Nucleus accumbens (tissue), 56 donors: ENCODE results near the gene TBC1D19.
"Not testable (repeated sequence)": the region's sequence is repeated elsewhere in the genome, so short reads cannot be mapped to it uniquely, and the experiment has no call there.

Source experiments
- DNase-seq, 56 donors: peaks; one replicate each; lab custom pipeline; 2025; lab: John Stamatoyannopoulos, UW

Gene TBC1D19

GRCh38 chr4:26670903-26671537 is 87.1 kb downstream of the TBC1D19 start:
- no peak for DNase-seq

DNA sequence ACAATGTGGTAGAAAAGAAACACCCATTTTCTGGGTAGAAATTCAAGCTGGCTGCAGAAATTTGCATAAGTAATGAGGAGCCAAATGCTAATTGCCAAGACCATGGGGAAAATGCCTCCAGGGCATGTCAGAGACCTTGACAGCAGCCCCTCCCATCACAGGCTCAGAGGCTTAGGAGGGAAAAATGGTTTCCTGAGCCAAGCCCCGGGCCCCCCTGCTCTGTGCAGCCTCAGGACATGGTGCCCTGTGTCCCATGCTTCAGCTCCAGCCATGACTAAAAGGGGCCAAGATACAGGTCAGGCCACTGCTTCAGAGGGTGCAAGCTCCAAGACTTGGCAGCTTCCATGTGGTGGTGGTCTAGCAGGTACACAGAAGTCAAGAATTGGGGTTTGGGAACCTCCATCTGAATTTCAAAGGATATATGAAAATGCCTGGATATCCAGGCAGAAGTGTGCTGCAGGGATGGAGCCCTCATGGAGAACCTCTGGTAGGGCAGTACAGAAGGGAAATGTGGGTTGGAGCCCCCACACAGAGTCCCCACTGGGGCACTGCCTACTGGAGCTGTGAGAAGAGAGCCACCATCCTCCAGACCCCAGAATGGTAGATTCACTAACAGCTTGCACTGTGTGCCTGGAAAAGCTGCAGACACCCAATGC is 95.3 kb downstream of the TBC1D19 start:
- DNase-seq, result not testable (repeated sequence)

DNA sequence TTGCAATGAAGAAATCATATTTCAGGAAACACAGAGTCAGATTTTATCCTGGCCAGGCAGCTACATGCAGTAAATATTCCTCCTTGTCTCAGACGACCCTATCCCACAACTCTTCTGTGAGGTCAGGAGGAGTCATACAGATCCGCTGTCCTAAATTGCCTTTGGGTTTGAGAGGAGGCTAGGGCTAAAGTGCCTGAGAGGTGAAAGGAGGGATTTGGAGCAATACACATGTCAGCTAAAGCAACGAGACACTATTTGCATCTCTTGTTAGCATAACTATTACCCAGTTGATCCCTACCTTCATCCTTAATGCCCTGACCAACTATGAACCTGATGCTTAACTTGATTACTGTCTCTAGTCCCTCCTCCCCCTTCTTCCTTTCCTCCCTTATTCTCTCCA is 98.6 kb downstream of the TBC1D19 start:
- DNase-seq, result no peak

DNA sequence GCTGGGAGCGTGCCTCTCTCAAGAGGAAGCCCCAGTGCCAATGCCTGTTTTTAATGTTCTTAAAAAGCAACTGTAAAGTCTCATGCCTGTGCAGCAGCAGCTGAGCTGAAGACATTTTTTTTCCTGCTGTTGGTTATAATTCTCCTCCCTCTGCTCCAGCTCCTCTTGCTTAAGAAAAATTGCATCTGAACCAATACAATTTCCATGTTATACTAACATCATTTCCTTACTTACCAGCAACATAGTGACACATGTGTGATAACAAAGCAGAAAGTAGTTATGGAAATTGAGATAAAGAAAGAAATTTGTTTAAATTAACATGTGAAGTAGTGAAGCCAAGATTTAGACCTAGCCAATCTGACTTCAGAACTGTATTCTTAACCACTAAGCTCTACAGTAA is 101.4 kb downstream of the TBC1D19 start:
- no peak for DNase-seq

DNA sequence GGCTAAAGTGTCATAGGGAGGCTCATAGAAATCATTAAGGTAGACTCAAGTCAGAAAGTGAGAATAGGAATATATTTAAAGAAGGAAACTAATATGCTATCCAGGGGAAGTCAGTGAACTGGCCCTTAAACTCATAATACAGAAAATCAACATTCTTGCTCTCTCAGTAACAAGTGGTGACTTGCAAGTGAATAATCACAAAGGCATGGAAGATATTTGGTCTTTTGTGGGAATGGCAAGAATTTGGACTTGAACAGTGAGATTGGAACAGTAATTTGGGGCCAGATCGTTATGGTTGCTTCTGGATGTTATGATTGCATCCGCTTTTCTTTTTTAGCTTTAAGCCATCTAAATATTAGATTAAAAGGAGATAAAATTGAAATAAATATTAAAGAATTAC is 103.8 kb downstream of the TBC1D19 start:
- no peak for DNase-seq

- DNase-seq, result no peak
Observed at GRCh38 chr4:26690506-26690905, 106.6 kb downstream of the TBC1D19 start.

GRCh38 chr4:26692014-26692726 is 108.3 kb downstream of the TBC1D19 start:
- DNase-seq, result no peak

DNA sequence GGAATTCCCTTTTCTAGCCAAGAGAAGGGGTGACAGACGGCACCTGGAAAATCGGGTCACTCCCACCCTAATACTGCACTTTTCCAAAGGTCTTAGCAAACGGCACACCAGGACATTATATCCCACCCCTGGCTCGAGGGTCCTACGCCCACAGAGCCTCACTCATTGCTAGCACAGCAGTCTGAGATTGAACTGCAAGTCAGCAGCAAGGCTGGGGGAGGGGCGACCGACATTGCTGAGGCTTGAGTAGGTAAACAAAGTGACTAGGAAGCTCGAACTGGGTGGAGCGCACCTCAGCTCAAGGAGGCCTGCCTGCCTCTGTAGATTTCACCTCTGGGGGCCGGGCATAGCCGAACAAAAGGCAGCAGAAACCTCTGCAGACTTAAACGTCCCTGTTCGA is 110.2 kb downstream of the TBC1D19 start:
- not testable (repeated sequence) for DNase-seq

- DNase-seq, result no peak
Observed at GRCh38 chr4:26700110-26700509, 116.2 kb downstream of the TBC1D19 start.

DNA sequence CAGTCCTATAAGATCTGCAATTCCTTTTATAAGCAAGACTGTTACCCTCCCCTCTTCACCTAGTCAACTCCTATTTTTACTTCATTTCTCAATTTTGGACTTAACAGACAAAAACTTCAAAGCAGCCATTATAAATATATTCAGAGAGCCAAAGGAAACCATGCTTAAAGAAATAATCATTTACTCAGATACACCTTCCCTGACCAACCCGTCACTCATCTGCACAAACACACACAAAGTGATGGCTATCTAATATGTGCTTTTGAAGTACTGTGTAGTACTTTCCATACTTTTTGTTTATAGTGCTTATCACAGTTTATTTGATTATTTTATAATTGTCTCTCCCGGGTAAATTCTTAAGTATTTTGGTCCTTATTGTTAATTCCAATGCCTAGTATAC is 117.2 kb downstream of the TBC1D19 start:
- no peak for DNase-seq

GRCh38 chr4:26701786-26702227 is 117.9 kb downstream of the TBC1D19 start:
- DNase-seq, result no peak

DNA sequence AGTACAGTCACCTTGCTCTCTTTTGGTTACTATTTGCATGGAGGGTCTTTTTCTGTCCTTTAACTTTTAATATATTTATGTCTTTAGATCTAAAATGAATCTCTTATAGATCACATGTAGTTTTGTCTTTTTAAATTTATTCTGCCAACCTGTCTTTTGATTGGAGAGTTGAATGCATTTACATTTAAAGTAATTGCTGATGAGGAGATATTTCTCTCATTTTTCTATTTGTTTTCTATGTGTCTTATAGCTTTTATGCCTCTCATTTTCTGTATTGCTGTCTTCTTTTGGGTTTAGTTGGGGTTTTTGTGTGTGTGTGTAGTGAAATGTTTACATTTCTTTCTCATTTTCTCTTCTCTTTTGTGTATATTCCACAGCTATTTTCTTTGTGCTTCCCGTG is 123.5 kb downstream of the TBC1D19 start:
- DNase-seq, result no peak

DNA sequence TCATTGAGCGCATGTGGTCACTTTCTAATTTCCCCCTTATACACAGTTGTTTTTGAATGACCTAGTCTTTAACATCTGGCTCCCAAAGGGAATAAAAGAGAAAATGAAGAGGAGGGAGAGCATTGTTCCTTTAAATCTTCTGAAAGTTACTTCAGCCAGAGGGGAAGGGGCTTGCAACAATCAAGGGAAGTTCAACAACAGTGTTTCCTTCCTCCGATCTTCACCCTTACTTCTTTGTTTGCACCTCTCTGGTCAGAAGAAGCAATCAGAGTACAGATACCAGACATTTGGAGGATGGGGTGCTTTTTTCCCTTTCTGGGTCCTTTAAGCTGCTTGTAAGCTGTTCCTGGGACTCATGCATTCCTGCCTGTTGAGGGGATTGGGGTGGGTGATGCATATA is 125.4 kb downstream of the TBC1D19 start:
- no peak for DNase-seq

GRCh38 chr4:26713563-26714151 is 129.8 kb downstream of the TBC1D19 start:
- DNase-seq, result no peak

DNA sequence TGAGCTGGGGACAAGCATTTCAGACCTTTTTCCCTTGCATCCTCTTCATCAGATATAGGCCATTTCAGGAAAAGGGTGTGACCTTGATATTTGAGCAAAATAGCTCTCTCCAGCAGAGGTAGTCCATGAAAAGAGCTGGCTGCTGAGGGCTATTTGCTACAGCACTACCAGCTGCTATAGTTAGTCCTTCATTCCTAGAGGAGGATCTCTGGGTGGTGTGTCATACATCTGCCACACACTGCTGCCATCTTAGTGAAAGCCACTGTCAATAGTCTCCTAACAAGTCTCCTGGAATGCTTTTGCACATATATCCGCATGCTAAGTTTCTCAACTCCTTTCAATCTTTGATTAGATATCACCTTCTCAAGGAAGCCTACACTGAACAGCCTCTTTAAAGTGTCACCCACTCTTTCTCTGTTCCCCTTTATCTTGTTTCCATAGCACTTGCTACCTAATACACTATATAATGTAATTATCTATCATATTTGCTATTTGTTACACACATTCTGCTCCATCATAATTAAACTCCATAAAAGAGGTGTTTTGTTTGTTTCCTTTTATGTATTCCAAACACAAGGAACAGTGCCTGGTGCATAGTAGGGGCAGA is 131.9 kb downstream of the TBC1D19 start:
- no peak for DNase-seq

- DNase-seq, result no peak
Observed at GRCh38 chr4:26717332-26717731, 133.4 kb downstream of the TBC1D19 start.

DNA sequence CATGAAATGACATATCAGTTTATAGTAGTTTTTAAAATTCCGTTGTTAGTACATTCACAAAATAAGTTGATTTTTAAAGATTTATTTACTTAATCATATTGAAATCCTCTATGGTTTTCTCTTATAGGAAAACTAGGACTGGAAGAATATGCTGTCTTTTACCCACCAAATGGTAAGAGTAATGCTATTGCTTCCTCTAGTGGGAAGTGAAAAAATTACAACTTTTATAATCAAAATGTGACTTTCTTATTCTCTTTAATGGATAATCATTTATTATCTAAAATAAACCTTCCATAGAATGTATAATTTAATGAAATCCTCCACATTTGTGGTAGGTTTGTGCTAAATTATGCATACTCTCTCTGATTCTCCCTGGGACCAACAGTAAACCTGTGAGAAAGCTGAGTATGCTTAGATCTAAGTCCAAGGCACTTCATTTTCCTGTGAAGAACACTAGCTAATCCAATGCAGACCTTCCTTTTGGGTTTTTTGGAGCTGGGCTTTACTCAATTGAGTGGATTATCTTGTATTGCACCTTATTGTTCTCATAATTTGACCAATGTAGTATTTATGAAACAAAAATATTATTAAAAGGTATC is 136.2 kb downstream of the TBC1D19 start:
- no peak for DNase-seq

- DNase-seq, result no peak
Observed at GRCh38 chr4:26721685-26722084, 137.8 kb downstream of the TBC1D19 start.

DNA sequence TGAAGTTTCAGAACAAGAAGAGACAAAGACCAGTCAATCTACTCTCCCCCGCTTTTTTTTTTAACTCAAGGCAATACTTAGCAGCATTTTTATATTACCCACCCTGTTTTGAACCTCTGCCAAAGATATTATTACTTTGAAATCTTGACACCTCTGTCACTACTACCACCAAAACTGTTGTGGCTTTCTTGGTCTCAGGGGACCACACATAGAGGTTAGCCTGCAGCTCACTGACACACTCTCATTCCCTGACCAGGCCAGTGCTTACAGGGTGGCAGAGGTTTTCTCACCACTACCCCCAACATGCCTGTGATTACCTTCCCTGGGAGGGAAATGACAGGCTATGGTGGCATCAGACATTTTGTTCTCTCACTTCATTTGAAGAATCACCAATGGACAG is 139.3 kb downstream of the TBC1D19 start:
- no peak for DNase-seq

GRCh38 chr4:26724534-26724933 is 140.7 kb downstream of the TBC1D19 start:
- no peak for DNase-seq
